ENCODE measurements around the gene MARF1. TPM values are rescaled to one million over a fixed set of nuclear protein-coding genes. Genes with fewer than 3 reads are reported as not detected.

Gene MARF1
- total and polyA plus RNA-seq, 9 of the 15 experiments (the other 6 are each of a cell fraction or from before 2014, with no cell fraction given) = 4.7 to 33.2 (median 11.7) TPM

DNA sequence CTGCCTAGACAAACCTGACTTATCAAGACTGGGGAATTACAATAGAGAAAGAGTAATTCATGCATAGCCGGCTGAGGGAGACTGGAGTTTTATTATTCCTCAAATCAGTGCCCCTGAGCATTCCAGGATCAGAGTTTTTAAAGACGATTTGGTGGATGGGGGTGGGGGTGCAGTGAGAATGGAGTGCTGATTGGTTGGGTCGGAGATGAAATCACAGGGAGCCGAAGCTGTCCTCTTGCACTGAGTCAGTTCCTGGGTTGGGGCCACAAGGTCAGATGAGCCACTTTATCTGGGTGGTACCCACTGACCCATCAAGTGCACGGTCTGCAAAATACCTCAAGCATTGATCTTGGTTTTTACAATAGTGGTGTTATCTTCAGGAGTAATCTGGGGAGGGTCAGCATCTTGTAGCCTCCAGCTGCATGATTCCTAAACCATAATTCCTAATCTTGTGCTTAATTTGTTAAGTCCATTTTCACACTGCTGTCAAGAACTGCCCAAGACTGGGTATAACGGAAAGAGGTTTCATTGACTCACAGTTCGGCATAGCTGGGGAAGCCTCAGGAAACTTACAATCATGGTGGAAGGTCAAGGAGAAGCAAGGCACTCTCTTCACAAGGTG lies 69.6 kb downstream of the MARF1 start (continued):
- TF ChIP-seq XRCC5 (IDR thresholded peaks at IDR 0.05; ENCODE audit: low read depth, low read length) = no peak
- TF ChIP-seq NCOR1 (IDR thresholded peaks at IDR 0.05) = 0 out of 2 replicates have a peak, but pooled peaks have one; percentile 2
- TF ChIP-seq, protein P1, sequence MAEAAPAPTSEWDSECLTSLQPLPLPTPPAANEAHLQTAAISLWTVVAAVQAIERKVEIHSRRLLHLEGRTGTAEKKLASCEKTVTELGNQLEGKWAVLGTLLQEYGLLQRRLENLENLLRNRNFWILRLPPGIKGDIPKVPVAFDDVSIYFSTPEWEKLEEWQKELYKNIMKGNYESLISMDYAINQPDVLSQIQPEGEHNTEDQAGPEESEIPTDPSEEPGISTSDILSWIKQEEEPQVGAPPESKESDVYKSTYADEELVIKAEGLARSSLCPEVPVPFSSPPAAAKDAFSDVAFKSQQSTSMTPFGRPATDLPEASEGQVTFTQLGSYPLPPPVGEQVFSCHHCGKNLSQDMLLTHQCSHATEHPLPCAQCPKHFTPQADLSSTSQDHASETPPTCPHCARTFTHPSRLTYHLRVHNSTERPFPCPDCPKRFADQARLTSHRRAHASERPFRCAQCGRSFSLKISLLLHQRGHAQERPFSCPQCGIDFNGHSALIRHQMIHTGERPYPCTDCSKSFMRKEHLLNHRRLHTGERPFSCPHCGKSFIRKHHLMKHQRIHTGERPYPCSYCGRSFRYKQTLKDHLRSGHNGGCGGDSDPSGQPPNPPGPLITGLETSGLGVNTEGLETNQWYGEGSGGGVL (CRISPR knock-in tag; IDR thresholded peaks at IDR 0.05) = no peak
- no peak for TF ChIP-seq SMC3 (conservative IDR thresholded peaks at IDR 0.05; ENCODE audit: insufficient read depth, low read depth, low read length)
- TF ChIP-seq TRIM24 (IDR thresholded peaks at IDR 0.05) = 0 out of 4 replicates have a peak, but pooled peaks of 1 of the 2 experiments have one; percentile 13
- TF ChIP-seq KLF10 (CRISPR knock-in tag; IDR thresholded peaks at IDR 0.05) = 0 out of 2 replicates have a peak, but pooled peaks have one; percentile 18

- POLR2A ChIA-PET = interaction anchor here (0.6 to 2.7 kb wide), 5 partner anchors 9 to 535 kb away, joined by 3 to 21 read pairs (median 3); no protein-coding TSS in a partner anchor
- H3K36me3 ChIP-seq (ENCODE audit: control insufficient read depth, insufficient read depth, low read length) = peaks cover 10% of the 10 kb centered on the region; the same call in 2 of the 3 replicates
- peak overlapping the region; percentile 81 for H3K4me2 ChIP-seq (ENCODE audit: insufficient read depth, low read length)
- H3K27ac ChIP-seq (ENCODE audit: extremely low read depth, low read depth, low read length) = peak overlapping the region; percentile 91
- FAIRE-seq (no peak), DNase-seq (ENCODE audit: extremely low read depth in 1 of 4, low spot score in 3 of 4) (no peak), ATAC-seq (no peak)
- intact Hi-C loops (cut with micrococcal nuclease) = loop anchor here (10.0 kb wide), 1 partner anchor 72 kb away; the partner anchor contains the start of gene MARF1
- peaks cover 24 to 47% of the 10 kb centered on the region in 2 experiments for H3K4me1 ChIP-seq (replicated peaks in 1 of 2; ENCODE audit: control insufficient read depth in 2 of 2, insufficient read depth in 2 of 2, low read length in 2 of 2)
- peak overlapping the region; percentile 42 for H2AFZ ChIP-seq (ENCODE audit: low read depth, low read length)
- in situ Hi-C loops (cut with MboI) = no loop called here
- CTCF ChIA-PET (ENCODE audit: low intra/inter-chr PET ratio) = no interaction called here
- 44% methylated on average over 9 of the region's 9 CpGs for WGBS (ENCODE audit: insufficient coverage, low coverage, missing lambda C conversion rate)
- peaks cover 2% of the 10 kb centered on the region for H3K9me3 ChIP-seq (replicated peaks; ENCODE audit: control insufficient read depth, insufficient read depth, low read depth, low read length)
- H4K20me1 ChIP-seq (replicated peaks; ENCODE audit: control insufficient read depth, insufficient read depth, low read length) = no peaks in the 10 kb centered on the region
- H3K4me3 ChIP-seq = peak overlapping the region; percentile 42
- no peaks in the 10 kb centered on the region for H3K9me1 ChIP-seq (ENCODE audit: control insufficient read depth, insufficient read depth, low read length)
- no TSS peak for BruUV-seq (replicated peaks)
- peaks cover 23% of the 10 kb centered on the region; the same call in 2 of the 3 replicates for H3K79me2 ChIP-seq (ENCODE audit: control insufficient read depth, insufficient read depth, low read length)
- H3K27me3 ChIP-seq (ENCODE audit: control insufficient read depth in 2 of 2, insufficient read depth in 2 of 2, low read length in 2 of 2) = no peaks in the 10 kb centered on the region
- peak overlapping the region in 1 of 2 experiments; percentile 69; a peak in 2 of 4 replicates for H3K9ac ChIP-seq (ENCODE audit: insufficient read depth in 1 of 2, low read depth in 2 of 2, low read length in 2 of 2)
- TF ChIP-seq, protein P2, sequence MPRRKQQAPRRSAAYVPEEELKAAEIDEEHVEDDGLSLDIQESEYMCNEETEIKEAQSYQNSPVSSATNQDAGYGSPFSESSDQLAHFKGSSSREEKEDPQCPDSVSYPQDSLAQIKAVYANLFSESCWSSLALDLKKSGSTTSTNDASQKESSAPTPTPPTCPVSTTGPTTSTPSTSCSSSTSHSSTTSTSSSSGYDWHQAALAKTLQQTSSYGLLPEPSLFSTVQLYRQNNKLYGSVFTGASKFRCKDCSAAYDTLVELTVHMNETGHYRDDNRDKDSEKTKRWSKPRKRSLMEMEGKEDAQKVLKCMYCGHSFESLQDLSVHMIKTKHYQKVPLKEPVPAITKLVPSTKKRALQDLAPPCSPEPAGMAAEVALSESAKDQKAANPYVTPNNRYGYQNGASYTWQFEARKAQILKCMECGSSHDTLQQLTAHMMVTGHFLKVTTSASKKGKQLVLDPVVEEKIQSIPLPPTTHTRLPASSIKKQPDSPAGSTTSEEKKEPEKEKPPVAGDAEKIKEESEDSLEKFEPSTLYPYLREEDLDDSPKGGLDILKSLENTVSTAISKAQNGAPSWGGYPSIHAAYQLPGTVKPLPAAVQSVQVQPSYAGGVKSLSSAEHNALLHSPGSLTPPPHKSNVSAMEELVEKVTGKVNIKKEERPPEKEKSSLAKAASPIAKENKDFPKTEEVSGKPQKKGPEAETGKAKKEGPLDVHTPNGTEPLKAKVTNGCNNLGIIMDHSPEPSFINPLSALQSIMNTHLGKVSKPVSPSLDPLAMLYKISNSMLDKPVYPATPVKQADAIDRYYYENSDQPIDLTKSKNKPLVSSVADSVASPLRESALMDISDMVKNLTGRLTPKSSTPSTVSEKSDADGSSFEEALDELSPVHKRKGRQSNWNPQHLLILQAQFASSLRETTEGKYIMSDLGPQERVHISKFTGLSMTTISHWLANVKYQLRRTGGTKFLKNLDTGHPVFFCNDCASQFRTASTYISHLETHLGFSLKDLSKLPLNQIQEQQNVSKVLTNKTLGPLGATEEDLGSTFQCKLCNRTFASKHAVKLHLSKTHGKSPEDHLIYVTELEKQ (CRISPR knock-in tag; IDR thresholded peaks at IDR 0.05) = no peak
- TF ChIP-seq ZNF253 (CRISPR knock-in tag; conservative IDR thresholded peaks at IDR 0.05) (no peak), SMARCE1 (IDR thresholded peaks at IDR 0.05) (no peak), ZFX (CRISPR knock-in tag; IDR thresholded peaks at IDR 0.05) (peak; percentile 37; the same call in 1 of the 2 replicates), NFIC (IDR thresholded peaks at IDR 0.05) (0 out of 2 replicates have a peak, but pooled peaks have one; percentile 47), POLR2G (IDR thresholded peaks at IDR 0.05; ENCODE audit: low read depth, low read length) (peak; percentile 22; the same call in 1 of the 2 replicates)
- TF ChIP-seq, protein P3, sequence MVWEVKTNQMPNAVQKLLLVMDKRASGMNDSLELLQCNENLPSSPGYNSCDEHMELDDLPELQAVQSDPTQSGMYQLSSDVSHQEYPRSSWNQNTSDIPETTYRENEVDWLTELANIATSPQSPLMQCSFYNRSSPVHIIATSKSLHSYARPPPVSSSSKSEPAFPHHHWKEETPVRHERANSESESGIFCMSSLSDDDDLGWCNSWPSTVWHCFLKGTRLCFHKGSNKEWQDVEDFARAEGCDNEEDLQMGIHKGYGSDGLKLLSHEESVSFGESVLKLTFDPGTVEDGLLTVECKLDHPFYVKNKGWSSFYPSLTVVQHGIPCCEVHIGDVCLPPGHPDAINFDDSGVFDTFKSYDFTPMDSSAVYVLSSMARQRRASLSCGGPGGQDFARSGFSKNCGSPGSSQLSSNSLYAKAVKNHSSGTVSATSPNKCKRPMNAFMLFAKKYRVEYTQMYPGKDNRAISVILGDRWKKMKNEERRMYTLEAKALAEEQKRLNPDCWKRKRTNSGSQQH (CRISPR knock-in tag; IDR thresholded peaks at IDR 0.05) = peak; percentile 14; the same call in 1 of the 2 replicates
Measured at GRCh38 chr16:15572329-15573001, 70.5 kb downstream of the MARF1 start.
